Measurements from ENCODE around the gene TCHP.
"Not testable (repeated sequence)": the region's sequence is repeated elsewhere in the genome, so short reads cannot be mapped to it uniquely, and the experiment has no call there.

TCHP gene

DNA sequence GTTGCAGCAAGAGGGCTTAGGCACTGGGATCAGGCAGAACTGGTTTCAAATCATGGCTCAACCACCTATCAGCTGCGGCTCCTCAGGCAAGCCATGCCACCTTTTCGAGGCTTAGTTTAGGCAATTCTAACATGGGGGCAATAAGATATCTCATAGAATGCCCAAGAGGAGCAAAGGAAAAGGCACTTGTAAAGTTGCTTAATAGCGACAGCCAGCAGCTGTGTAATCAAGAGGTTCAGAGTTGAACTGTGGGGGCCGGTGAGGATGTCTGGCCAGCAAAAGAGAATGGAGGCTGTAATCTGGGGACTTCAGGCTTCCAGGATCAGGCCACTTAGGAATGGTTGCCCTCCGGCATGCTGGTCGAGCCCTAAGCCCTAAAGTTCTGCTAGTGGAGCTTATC lies 3.0 kb upstream of the TCHP start:
- DNase-seq (ENCODE audit: insufficient read length) (no peak), FAIRE-seq (no peak)
- no peak for TF ChIP-seq TAF1 (IDR thresholded peaks at IDR 0.05; ENCODE audit: borderline replicate concordance, low read depth, low read length)
- no peak for TF ChIP-seq POLR2A (IDR thresholded peaks at IDR 0.05; ENCODE audit: low read depth, low read length)
- no peak for TF ChIP-seq POLR2AphosphoS5 (IDR thresholded peaks at IDR 0.05; ENCODE audit: low read depth, low read length)

GRCh38 chr12:109899345-109899744 lies 729 bp upstream of the TCHP start:
- DNase-seq (ENCODE audit: insufficient read length), result not testable (repeated sequence)

DNA sequence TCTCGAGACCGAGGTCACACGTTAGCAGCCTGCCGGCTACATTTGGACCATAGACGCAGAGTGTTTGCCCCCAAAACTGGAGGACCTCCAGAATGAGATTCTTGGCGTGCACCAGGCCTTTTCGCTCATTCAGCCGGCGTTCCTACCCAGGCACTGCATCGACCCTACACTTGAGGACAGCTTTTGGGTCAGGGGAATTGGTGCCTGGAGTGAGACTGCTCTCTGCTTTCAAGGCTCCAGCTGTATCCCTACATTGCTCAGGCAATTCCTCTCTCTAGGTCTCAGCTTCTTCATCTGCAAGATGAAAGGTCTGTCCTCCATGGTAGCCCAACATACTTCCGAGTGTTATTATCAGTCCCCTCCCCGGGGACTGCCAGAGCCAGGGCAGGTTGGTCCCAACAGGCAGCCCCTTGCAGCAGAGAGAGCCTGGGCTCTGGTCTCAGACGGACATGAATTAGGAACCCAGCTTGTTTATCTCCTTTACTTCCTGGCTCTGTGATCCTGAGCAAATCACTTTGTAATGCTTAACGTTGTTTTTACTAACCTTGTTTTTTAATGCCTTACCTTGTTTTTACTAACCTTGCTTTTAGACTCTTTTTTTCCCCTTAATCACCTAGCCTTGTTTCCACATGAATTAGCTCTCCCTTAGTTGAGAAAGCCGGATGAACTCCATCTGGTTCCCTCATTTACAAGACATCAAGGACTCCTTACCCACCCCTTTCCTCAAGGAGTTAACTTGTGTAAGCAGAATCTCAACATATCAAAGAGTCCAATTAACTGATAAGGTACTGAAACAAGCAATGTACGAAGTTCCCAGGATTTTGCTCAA lies 892 bp downstream of the TCHP start:
- DNase-seq (ENCODE audit: insufficient read length), result no peak
- FAIRE-seq, result peak; percentile 14
- TF ChIP-seq POLR2A (IDR thresholded peaks at IDR 0.05; ENCODE audit: low read depth, low read length) (no peak), TAF1 (IDR thresholded peaks at IDR 0.05; ENCODE audit: borderline replicate concordance, low read depth, low read length) (no peak)

More at GRCh38 chr12:109899345-109899744, 729 bp upstream of the TCHP start:
- not testable (repeated sequence) for FAIRE-seq

GRCh38 chr12:109902891-109903418 lies 2.9 kb downstream of the TCHP start:
- FAIRE-seq, result no peak
- TF ChIP-seq TAF1 (IDR thresholded peaks at IDR 0.05; ENCODE audit: borderline replicate concordance, low read depth, low read length), result no peak
- no peak for TF ChIP-seq POLR2A (IDR thresholded peaks at IDR 0.05; ENCODE audit: low read depth, low read length)
- no peak for TF ChIP-seq POLR2AphosphoS5 (IDR thresholded peaks at IDR 0.05; ENCODE audit: low read depth, low read length)

DNA sequence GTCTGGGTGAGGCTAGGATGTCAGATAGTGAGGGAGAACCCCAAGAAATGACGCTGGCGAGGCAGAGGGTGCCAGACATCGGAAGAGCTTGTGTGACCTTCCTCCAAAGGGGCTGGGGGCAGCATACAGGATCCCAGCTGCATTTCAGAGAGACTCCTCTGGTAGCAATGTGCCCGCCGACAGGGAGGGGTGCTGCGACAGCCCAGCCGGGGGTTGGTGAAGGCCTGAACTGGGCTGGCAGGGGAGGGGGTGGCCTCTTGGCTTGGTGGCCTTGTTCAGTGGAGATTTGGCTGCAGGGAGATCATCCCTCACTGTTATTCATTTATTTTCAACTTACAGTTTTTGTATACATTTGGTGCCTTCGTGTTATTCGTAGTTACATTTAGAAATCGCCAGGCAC lies 5.2 kb downstream of the TCHP start:
- no peak for FAIRE-seq
- no peak for DNase-seq (ENCODE audit: insufficient read length)
- TF ChIP-seq POLR2AphosphoS5 (IDR thresholded peaks at IDR 0.05; ENCODE audit: low read depth, low read length), result no peak
- TF ChIP-seq TAF1 (IDR thresholded peaks at IDR 0.05; ENCODE audit: borderline replicate concordance, low read depth, low read length), result no peak
- no peak for TF ChIP-seq POLR2A (IDR thresholded peaks at IDR 0.05; ENCODE audit: low read depth, low read length)

More at GRCh38 chr12:109902891-109903418, 2.9 kb downstream of the TCHP start:
- DNase-seq (ENCODE audit: insufficient read length), result no peak

DNA sequence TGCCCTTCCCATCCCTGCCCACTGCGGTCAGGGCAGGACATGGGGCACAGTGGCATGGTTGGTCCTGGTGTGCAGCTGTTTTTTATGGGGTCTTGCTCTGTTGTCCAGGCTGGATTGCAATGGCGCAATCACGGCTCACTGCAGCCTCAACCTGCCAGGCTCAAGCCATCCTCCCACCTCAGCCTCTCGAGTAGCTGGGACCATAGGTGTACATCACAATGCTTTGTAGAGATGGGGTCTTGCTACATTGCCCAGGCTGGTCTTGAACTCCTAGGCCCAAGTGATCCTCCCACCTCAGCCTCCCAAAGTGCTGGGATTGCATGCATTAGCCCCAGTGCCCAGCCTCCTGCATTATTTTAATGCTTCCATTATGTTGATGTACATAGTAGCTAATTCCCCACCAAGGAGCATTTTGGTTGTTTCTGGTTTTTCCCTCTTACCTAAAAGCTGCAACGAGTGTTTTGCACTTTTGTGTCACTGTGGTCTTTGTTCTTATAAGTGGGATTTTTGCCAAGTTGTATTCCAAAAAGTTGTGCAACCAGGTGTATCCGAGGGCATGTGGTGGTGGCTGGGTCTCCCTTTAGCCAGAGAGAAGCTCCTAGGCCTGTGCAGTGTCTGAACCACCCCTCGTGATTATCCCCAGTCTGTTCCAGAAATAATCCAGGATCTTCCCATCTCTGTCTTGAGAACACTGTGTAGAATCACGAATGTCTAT lies 10.3 kb downstream of the TCHP start:
- no peak for FAIRE-seq

DNA sequence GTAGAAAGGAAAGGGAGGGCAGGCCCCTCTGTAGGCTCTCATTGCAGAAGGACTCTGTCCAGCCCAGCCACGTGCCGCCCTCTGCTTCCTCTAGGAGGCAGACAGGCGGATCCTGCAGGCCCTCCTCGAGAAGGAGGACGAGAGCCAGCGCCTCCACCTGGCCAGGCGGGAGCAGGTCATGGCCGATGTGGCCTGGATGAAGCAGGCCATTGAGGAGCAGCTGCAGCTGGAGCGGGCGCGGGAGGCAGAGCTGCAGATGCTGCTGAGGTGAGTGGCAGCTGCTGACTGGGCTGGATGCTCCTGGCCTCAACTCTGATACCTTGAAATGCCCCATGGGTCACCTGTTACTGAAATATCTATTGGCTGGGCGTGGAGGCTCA lies 10.9 kb downstream of the TCHP start:
- TF ChIP-seq POLR2AphosphoS5 (IDR thresholded peaks at IDR 0.05; ENCODE audit: low read depth, low read length), result no peak
- TF ChIP-seq TAF1 (IDR thresholded peaks at IDR 0.05; ENCODE audit: borderline replicate concordance, low read depth, low read length), result no peak
- no peak for TF ChIP-seq POLR2A (IDR thresholded peaks at IDR 0.05; ENCODE audit: low read depth, low read length)
- no peak for DNase-seq (ENCODE audit: insufficient read length)
- no peak for FAIRE-seq

More for the DNA sequence above, 10.3 kb downstream of the TCHP start:
- TF ChIP-seq POLR2A (IDR thresholded peaks at IDR 0.05; ENCODE audit: low read depth, low read length), result no peak
- no peak for DNase-seq (ENCODE audit: insufficient read length)

GRCh38 chr12:109912855-109913321 lies 12.8 kb downstream of the TCHP start:
- FAIRE-seq, result no peak
- TF ChIP-seq POLR2AphosphoS5 (IDR thresholded peaks at IDR 0.05; ENCODE audit: low read depth, low read length) (no peak), POLR2A (IDR thresholded peaks at IDR 0.05; ENCODE audit: low read depth, low read length) (no peak), TAF1 (IDR thresholded peaks at IDR 0.05; ENCODE audit: borderline replicate concordance, low read depth, low read length) (no peak)
- DNase-seq (ENCODE audit: insufficient read length), result no peak

GRCh38 chr12:109914461-109914860 lies 14.4 kb downstream of the TCHP start:
- TF ChIP-seq POLR2AphosphoS5 (IDR thresholded peaks at IDR 0.05; ENCODE audit: low read depth, low read length) (no peak), POLR2A (IDR thresholded peaks at IDR 0.05; ENCODE audit: low read depth, low read length) (no peak), TAF1 (IDR thresholded peaks at IDR 0.05; ENCODE audit: borderline replicate concordance, low read depth, low read length) (no peak)
- FAIRE-seq, result no peak
- DNase-seq (ENCODE audit: insufficient read length), result no peak

DNA sequence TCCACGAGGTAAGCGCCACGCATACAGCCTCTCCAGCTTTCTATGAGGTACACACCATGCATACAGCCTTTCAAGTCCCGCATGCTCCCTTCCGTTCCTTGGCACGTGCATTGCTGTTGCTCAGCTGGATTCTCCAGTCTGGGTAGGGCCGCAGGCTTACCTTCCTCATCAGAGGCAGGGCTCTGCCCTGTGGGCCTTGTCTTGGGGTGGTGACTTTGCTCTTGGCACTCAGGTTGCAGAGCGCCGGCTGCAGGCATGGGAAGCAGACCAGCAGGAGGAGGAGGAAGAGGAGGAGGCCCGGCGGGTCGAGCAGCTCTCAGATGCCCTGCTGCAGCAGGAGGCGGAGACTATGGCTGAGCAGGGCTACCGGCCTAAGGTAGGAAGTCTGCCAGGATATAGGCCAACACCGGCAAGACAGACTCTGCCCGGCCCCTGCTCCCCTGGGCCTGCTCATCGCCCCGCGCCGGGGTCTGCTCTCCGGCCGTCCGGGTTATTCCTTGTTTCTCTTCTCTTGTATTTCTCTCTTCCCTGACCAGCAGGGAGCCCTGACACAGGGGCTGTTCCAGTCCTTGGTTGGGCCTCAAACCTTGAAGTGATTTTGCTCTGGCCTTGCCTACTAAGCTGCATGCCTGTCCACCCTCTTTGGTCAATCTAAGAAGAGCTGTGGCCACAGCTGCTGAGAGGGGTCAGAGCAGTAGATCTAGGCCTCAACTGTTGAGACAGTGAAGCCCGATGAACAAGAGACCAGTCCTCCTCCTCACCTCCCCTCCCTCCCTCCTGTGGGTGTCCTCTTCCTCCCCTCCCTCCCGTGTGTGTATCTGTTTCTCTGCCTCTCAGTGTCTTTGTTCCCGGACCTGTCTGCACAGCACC lies 15.3 kb downstream of the TCHP start:
- no peak for FAIRE-seq
- no peak for DNase-seq (ENCODE audit: insufficient read length)
- TF ChIP-seq POLR2AphosphoS5 (IDR thresholded peaks at IDR 0.05; ENCODE audit: low read depth, low read length) (no peak), TAF1 (IDR thresholded peaks at IDR 0.05; ENCODE audit: borderline replicate concordance, low read depth, low read length) (no peak), POLR2A (IDR thresholded peaks at IDR 0.05; ENCODE audit: low read depth, low read length) (no peak)

GRCh38 chr12:109916045-109916444 lies 16.0 kb downstream of the TCHP start:
- no peak for DNase-seq (ENCODE audit: insufficient read length)
- no peak for TF ChIP-seq POLR2AphosphoS5 (IDR thresholded peaks at IDR 0.05; ENCODE audit: low read depth, low read length)
- no peak for TF ChIP-seq TAF1 (IDR thresholded peaks at IDR 0.05; ENCODE audit: borderline replicate concordance, low read depth, low read length)
- TF ChIP-seq POLR2A (IDR thresholded peaks at IDR 0.05; ENCODE audit: low read depth, low read length), result no peak
- no peak for FAIRE-seq

Measured in GM12892 (cell line).